HG03135 (cell line): Measurements from ENCODE around the gene MRO.

Source experiments
- ATAC-seq: cut with Tn5 transposase; IDR thresholded peaks from one replicate; pipeline ENCODE4 v1.9.1; 2021; ENCODE audit warnings: mild to moderate bottlenecking, moderate library complexity; ENCODE audit not compliant: unreplicated experiment

MRO gene

DNA sequence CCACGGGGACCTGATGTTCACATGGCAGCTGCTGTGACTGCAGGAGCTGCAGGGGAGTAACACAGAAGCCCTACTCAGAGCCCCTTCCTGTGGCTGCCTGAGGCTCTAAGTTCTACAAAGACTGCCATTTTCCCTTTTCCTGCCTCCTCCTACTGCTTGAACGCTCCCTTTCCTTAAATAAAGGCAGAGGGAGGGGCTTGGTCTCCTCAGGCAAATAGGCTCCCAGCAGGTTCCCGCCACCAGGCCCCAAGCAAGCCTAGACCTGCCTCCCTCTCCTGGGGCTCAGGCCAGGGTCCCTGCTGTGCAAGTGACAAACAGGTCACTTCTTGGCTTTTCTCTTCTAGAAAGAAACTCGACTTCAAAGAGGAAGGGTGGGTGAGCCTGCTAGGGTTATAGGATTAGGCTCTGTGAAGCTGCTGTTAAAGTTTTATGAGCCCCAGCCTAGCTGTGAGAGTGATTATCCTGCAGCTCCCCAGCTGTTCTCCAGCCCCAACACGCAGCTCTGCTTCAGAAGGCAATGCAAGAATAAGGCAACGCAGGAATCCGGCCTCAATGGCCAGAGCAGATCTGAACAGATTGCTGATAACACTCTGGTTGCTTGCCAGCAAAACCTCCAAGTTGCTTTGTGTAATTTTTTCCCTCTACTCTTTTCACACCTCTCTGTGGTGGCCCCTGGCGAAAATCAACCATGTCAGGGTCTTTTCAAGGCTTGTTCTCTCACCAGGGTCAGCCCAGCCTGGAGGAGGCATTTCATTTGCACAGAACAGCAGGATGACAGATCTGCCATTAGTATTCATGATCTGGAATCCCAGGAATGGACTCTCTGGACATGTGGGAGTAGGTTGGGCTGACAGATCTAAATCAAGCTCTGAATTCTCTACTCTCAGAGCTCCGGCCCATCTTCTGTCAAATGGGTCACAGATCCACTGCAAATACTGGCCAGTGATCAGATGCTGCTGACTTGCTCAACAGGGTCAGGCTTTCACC lies 71.3 kb downstream of the MRO start:
- no peak for ATAC-seq

DNA sequence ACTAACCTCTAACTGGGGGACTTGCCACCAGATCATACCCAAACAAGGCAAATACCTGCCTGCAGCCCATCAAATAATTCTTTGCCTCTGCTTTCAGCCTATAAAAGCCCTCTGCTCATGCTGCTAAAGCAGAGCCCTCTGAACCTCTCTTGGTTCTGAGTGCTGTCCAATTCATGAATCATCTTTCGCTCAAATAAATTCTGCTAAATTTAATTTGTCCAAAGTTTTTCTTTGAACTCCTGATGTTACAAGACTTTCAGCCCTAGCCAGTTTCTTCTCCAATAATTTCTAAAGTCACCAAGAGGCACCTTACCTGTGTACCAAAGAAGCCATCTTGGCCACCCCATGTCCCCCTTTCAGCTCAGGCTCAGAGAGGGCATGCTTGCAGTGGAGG lies 72.0 kb downstream of the MRO start:
- no peak for ATAC-seq

DNA sequence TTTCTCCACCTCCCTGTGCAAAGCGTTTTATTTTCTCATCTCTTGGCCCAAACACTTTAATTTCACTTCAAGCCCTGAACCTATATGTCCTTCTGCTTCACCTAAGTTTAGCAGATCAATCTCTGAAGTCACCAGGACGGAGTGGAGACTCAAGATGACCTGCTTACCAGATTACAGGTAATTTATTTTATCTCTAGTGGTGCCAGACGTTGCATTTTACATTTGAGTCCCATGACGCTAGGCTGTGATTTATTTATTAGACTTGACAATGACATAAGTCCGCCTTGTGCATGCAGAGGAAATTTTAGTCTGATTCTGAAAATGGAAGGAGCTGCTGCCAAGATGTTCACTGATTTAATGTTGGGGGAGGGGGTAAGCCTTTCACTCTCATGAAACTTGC lies 73.9 kb downstream of the MRO start:
- no peak for ATAC-seq
